ENCODE results near the gene MYLK. TPM values are rescaled to one million over a fixed set of nuclear protein-coding genes. Genes with fewer than 3 reads are reported as not detected.

Gene MYLK
- total RNA-seq, 2 experiments from 2014 or later, result 0.11 TPM; not detected in 1

GRCh38 chr3:123869165-123869564 lies 15.0 kb downstream of the MYLK start:
- Mint-ChIP-seq H3K4me3 (no peak overlapping the region), H3K36me3 (no peaks in the 10 kb centered on the region), H3K27me3 (peaks cover 18% of the 10 kb centered on the region), H3K4me1 (no peaks in the 10 kb centered on the region), H3K27ac (no peak overlapping the region), H3K9me3 (peaks cover 1% of the 10 kb centered on the region)
- ATAC-seq (ENCODE audit: low read depth) (no peak), DNase-seq (no peak)
- POLR2A ChIA-PET, result no interaction called here

GRCh38 chr3:123864706-123865105 lies 19.4 kb downstream of the MYLK start:
- Mint-ChIP-seq H3K4me3 (no peak overlapping the region), H3K9me3 (no peaks in the 10 kb centered on the region), H3K4me1 (no peaks in the 10 kb centered on the region), H3K27me3 (peaks cover 7% of the 10 kb centered on the region), H3K27ac (no peak overlapping the region), H3K36me3 (no peaks in the 10 kb centered on the region)
- ATAC-seq (ENCODE audit: low read depth) (no peak), DNase-seq (no peak)
- POLR2A ChIA-PET, result no interaction called here

- H3K27me3 Mint-ChIP-seq, result peaks cover 6% of the 10 kb centered on the region
- no peaks in the 10 kb centered on the region for H3K4me1 Mint-ChIP-seq
- no peak for DNase-seq
- POLR2A ChIA-PET, result no interaction called here
- no peak for ATAC-seq (ENCODE audit: low read depth)
- H3K36me3 Mint-ChIP-seq, result no peaks in the 10 kb centered on the region
- H3K9me3 Mint-ChIP-seq, result no peaks in the 10 kb centered on the region
- H3K27ac Mint-ChIP-seq, result no peak overlapping the region
- H3K4me3 Mint-ChIP-seq, result no peak overlapping the region
Measured at GRCh38 chr3:123862152-123862551, 22.0 kb downstream of the MYLK start.

GRCh38 chr3:123861081-123861836 lies 22.9 kb downstream of the MYLK start:
- Mint-ChIP-seq H3K4me1 (no peaks in the 10 kb centered on the region), H3K9me3 (no peaks in the 10 kb centered on the region), H3K4me3 (no peak overlapping the region), H3K27ac (no peak overlapping the region), H3K27me3 (peaks cover 6% of the 10 kb centered on the region), H3K36me3 (no peaks in the 10 kb centered on the region)
- ATAC-seq (ENCODE audit: low read depth), result no peak
- no peak for DNase-seq
- POLR2A ChIA-PET, result no interaction called here

- DNase-seq (no peak), ATAC-seq (ENCODE audit: low read depth) (no peak)
- POLR2A ChIA-PET, result no interaction called here
- no peaks in the 10 kb centered on the region for H3K4me1 Mint-ChIP-seq
- H3K4me3 Mint-ChIP-seq, result no peak overlapping the region
- H3K36me3 Mint-ChIP-seq, result no peaks in the 10 kb centered on the region
- peaks cover 3% of the 10 kb centered on the region for H3K27me3 Mint-ChIP-seq
- no peak overlapping the region for H3K27ac Mint-ChIP-seq
- no peaks in the 10 kb centered on the region for H3K9me3 Mint-ChIP-seq
Measured at GRCh38 chr3:123859177-123859576, 25.0 kb downstream of the MYLK start.

GRCh38 chr3:123854905-123855304 lies 29.2 kb downstream of the MYLK start:
- H3K36me3 Mint-ChIP-seq, result no peaks in the 10 kb centered on the region
- DNase-seq (no peak), ATAC-seq (ENCODE audit: low read depth) (no peak)
- no peak overlapping the region for H3K27ac Mint-ChIP-seq
- POLR2A ChIA-PET, result no interaction called here
- no peaks in the 10 kb centered on the region for H3K4me1 Mint-ChIP-seq
- H3K4me3 Mint-ChIP-seq, result no peak overlapping the region
- H3K9me3 Mint-ChIP-seq, result peaks cover 4% of the 10 kb centered on the region
- H3K27me3 Mint-ChIP-seq, result peaks cover 2% of the 10 kb centered on the region

GRCh38 chr3:123853686-123854372 lies 30.3 kb downstream of the MYLK start:
- H3K4me1 Mint-ChIP-seq, result no peaks in the 10 kb centered on the region
- no peaks in the 10 kb centered on the region for H3K27me3 Mint-ChIP-seq
- ATAC-seq (ENCODE audit: low read depth) (no peak), DNase-seq (no peak)
- H3K27ac Mint-ChIP-seq, result no peak overlapping the region
- no peaks in the 10 kb centered on the region for H3K36me3 Mint-ChIP-seq
- POLR2A ChIA-PET, result no interaction called here
- H3K4me3 Mint-ChIP-seq, result no peak overlapping the region
- peaks cover 8% of the 10 kb centered on the region for H3K9me3 Mint-ChIP-seq

GRCh38 chr3:123847209-123847608 lies 36.9 kb downstream of the MYLK start:
- POLR2A ChIA-PET, result no interaction called here
- no peaks in the 10 kb centered on the region for H3K4me1 Mint-ChIP-seq

GRCh38 chr3:123843668-123844067 lies 40.5 kb downstream of the MYLK start:
- H3K4me1 Mint-ChIP-seq, result no peaks in the 10 kb centered on the region
- DNase-seq (no peak), ATAC-seq (ENCODE audit: low read depth) (no peak)
- no peak overlapping the region for H3K27ac Mint-ChIP-seq
- H3K9me3 Mint-ChIP-seq, result peaks cover 8% of the 10 kb centered on the region
- POLR2A ChIA-PET, result no interaction called here
- no peaks in the 10 kb centered on the region for H3K36me3 Mint-ChIP-seq
- H3K27me3 Mint-ChIP-seq, result peaks cover 13% of the 10 kb centered on the region
- no peak overlapping the region for H3K4me3 Mint-ChIP-seq

More at GRCh38 chr3:123847209-123847608, 36.9 kb downstream of the MYLK start:
- no peak overlapping the region for H3K4me3 Mint-ChIP-seq
- H3K27me3 Mint-ChIP-seq, result peaks cover 2% of the 10 kb centered on the region
- H3K9me3 Mint-ChIP-seq, result peaks cover 12% of the 10 kb centered on the region
- no peak overlapping the region for H3K27ac Mint-ChIP-seq
- no peaks in the 10 kb centered on the region for H3K36me3 Mint-ChIP-seq
- DNase-seq, result no peak
- ATAC-seq (ENCODE audit: low read depth), result no peak

GRCh38 chr3:123842711-123843110 lies 41.4 kb downstream of the MYLK start:
- peaks cover 17% of the 10 kb centered on the region for H3K27me3 Mint-ChIP-seq
- H3K4me3 Mint-ChIP-seq, result no peak overlapping the region
- DNase-seq (no peak), ATAC-seq (ENCODE audit: low read depth) (no peak)
- H3K27ac Mint-ChIP-seq, result no peak overlapping the region
- no peaks in the 10 kb centered on the region for H3K36me3 Mint-ChIP-seq
- H3K4me1 Mint-ChIP-seq, result no peaks in the 10 kb centered on the region
- H3K9me3 Mint-ChIP-seq, result peaks cover 6% of the 10 kb centered on the region
- POLR2A ChIA-PET, result no interaction called here

- Mint-ChIP-seq H3K27me3 (peaks cover 17% of the 10 kb centered on the region), H3K27ac (no peak overlapping the region), H3K4me3 (no peak overlapping the region), H3K4me1 (no peaks in the 10 kb centered on the region), H3K36me3 (no peaks in the 10 kb centered on the region), H3K9me3 (peaks cover 5% of the 10 kb centered on the region)
- DNase-seq, result no peak
- ATAC-seq (ENCODE audit: low read depth), result no peak
- POLR2A ChIA-PET, result no interaction called here
Measured at GRCh38 chr3:123841476-123842238, 42.5 kb downstream of the MYLK start.

GRCh38 chr3:123840961-123841360 lies 43.2 kb downstream of the MYLK start:
- Mint-ChIP-seq H3K4me1 (no peaks in the 10 kb centered on the region), H3K27ac (no peak overlapping the region), H3K27me3 (peaks cover 17% of the 10 kb centered on the region), H3K36me3 (no peaks in the 10 kb centered on the region), H3K4me3 (no peak overlapping the region), H3K9me3 (peaks cover 5% of the 10 kb centered on the region)
- no peak for ATAC-seq (ENCODE audit: low read depth)
- no peak for DNase-seq
- POLR2A ChIA-PET, result no interaction called here

- Mint-ChIP-seq H3K27ac (no peak overlapping the region), H3K9me3 (peaks cover 3% of the 10 kb centered on the region), H3K4me1 (no peaks in the 10 kb centered on the region), H3K36me3 (no peaks in the 10 kb centered on the region), H3K27me3 (peaks cover 25% of the 10 kb centered on the region), H3K4me3 (no peak overlapping the region)
- POLR2A ChIA-PET, result no interaction called here
- DNase-seq, result no peak
- no peak for ATAC-seq (ENCODE audit: low read depth)
Measured at GRCh38 chr3:123837858-123838257, 46.3 kb downstream of the MYLK start.

- Mint-ChIP-seq H3K36me3 (no peaks in the 10 kb centered on the region), H3K27ac (no peak overlapping the region), H3K27me3 (peaks cover 19% of the 10 kb centered on the region), H3K4me3 (no peak overlapping the region), H3K4me1 (no peaks in the 10 kb centered on the region), H3K9me3 (peaks cover 2% of the 10 kb centered on the region)
- POLR2A ChIA-PET, result no interaction called here
- no peak for DNase-seq
- no peak for ATAC-seq (ENCODE audit: low read depth)
Measured at GRCh38 chr3:123834631-123835030, 49.5 kb downstream of the MYLK start.

All from activated naive CD8-positive, alpha-beta T cell treated with anti-CD3 and anti-CD28 coated beads, Interleukin-2, amount 10 ng/mL, durations not matched to agents 7 days and 5 days (primary cell).